GM21786 (cell line): ENCODE data around the gene RAB7A.

Source experiments
- ATAC-seq: cut with Tn5 transposase; IDR thresholded peaks from one replicate; pipeline ENCODE4 v1.9.1; 2021; ENCODE audit not compliant: unreplicated experiment

Gene RAB7A

GRCh38 chr3:128848936-128849335, 123.0 kb downstream of the RAB7A start:
- ATAC-seq: no peak

DNA sequence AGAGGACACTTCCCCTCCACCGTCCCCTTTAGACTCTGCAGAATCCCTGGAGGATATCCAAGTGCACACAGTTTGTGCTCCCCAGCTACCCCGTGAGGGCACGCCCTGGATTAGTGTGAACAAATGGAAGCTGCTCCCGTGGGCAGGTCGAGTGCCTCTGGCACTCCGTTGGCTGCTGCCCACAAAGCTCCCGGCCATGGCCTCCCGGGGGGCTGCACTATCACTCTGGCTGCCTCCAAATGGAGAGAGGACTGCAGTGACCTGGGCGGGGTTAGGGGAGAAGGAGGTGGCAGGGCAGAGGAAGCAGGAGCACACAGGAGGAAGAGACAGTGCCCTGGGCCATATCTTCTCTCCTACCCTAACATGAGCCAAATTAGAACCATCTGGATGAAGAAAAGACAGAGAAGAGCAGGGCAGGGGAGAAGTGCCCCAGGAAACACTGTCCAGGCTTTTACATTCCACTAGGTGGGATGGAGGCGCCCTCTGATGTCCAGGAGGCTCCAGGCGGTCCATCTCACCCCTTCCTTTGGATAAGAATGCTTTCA, 124.0 kb downstream of the RAB7A start:
- no peak for ATAC-seq

- ATAC-seq: no peak
Observed at GRCh38 chr3:128850544-128850943, 124.6 kb downstream of the RAB7A start.

DNA sequence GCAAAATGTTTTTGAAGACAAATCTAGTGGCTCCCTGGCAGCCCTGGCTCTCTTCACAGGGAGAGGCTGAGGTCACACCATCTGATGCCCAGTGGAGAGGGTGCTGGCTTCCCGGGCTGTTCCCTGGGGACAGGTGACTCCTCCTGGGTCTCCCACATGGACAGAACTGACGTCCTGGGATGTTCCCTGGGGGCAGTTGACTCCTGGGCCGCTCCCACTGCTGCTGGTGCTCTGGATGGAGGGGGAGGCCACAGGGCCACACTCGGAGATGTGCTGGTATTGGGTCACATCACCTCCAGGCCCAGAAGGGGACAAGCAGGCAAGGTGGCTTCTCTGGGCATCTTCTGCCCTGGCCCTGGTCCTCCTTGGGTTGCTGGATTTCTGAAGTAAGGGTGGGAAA, 125.6 kb downstream of the RAB7A start:
- no peak for ATAC-seq

DNA sequence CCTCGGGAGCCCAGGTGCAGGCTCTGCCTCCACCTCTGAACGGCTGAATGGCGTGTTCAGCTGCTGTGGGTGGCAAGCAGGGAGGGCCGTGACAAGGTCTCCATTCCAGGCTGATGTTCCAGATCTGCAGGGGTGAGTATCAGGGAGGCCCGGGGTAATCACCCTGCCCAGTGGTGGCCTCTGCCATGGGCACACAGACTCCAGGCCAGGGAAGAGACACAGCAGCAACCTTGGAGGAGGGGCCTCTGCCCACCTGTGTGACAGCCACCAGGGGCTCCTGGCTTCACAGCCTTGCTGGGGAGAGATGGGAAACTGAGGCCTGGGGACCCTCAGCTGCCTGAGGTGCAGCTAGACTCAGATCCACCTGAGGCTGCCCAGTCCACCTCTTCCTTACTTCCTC, 127.8 kb downstream of the RAB7A start:
- ATAC-seq: no peak

GRCh38 chr3:128854475-128854874, 128.5 kb downstream of the RAB7A start:
- no peak for ATAC-seq

DNA sequence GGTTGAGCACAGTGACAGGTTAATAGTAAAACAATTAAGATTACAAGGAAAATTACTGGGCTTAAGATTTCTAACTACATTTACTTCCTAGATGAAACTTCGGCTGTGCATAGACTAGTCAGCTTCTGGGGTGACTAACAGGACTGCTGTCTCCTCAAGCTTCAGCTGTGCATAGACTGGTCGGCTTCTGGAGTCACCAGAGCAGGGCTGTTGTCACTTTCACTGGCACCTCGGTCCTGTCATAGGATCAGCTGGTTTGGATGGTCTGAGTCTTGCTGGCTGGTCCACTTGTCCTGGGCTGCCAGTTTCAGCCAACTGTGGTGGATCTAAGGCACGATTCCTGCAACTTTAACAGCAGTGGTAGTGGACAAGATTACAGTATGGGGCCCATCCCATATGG, 129.6 kb downstream of the RAB7A start:
- no peak for ATAC-seq

GRCh38 chr3:128858167-128858566, 132.2 kb downstream of the RAB7A start:
- no peak for ATAC-seq

- ATAC-seq: no peak
Observed at GRCh38 chr3:128859630-128860029, 133.6 kb downstream of the RAB7A start.

DNA sequence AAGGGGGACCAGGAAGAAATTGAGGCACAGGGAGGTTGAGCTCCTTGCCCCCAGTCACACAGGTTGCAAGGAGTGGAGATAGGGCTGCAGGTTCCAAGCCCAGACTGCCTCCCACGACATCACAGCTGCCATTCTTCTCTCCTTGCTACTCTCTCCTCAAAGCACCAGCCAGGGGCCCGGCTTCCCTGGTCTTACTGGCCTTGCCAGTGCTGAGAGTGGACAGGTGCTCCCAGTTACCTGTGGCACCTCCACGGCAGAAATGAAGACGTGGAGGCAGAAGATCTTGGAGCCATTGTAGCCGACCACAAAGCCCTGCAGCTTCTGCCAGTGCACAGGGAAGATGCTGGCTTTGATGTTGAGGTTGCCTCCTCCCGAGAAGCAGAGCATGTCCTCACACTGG, 135.5 kb downstream of the RAB7A start:
- ATAC-seq: no peak

DNA sequence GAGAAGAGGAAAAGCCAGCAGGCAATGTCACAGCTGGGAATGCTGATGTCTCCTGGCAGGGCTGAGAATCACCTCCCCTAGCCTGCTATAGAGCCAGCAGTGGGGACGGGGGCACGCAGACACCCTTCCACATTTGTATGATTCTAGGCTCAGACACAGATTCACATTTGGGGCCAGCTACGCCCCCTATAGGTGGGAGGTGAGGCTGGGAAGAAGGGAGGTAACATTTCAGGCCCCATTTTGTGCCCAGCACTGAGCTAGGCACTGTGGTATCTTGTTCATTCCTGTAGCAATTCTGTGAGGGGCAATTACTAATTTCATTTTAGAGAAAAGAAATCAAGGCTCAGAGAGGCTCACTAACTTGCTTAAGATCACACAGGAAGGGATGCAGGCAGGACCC, 137.6 kb downstream of the RAB7A start:
- no peak for ATAC-seq
